HL-60 (cell line): ENCODE measurements around the gene TBX21.

Experiments
- POLR2AphosphoS5 ChIP-seq: IDR thresholded peaks from 2 replicates; pipeline ENCODE4 v1.6.1; 2012; ENCODE audit warnings: low read depth
- TF ChIP-seq, protein P1 (sequence below): IDR thresholded peaks from one replicate; pipeline ENCODE4 v1.5.1; 2011; ENCODE audit warnings: low read length, control low read depth, inconsistent platforms; ENCODE audit not compliant: insufficient read depth

DNA sequence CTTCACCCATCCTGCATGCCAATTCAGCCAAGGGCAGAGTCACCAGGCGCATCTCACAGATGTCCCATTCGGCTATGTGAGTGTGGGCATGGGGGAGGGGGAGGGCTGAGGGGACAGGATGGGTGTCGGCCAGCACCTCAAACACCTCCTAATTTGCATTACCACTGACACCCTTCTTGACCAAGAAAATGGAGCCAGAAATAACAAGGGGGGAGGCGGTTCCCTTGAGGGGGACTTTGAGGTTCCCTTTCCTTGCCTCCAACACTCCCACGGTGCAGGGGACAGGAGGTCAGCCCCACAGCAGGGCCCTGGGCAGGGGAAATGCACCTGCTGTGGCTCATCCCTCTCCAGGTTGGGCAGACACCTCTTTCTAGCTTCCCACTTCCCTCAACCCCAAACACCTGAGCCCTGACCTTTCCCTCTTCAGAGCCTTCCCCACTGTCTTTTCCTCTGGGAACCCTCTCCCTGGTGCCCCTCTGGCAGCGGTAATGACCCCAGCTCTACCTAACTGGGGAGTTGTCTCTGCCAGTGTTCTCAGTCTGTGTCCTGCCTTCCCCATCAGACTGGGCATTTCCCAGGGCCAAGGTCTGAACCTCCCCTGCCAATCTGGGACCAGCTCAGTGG, 18.2 kb upstream of the TBX21 start:
- TF ChIP-seq, protein P1, sequence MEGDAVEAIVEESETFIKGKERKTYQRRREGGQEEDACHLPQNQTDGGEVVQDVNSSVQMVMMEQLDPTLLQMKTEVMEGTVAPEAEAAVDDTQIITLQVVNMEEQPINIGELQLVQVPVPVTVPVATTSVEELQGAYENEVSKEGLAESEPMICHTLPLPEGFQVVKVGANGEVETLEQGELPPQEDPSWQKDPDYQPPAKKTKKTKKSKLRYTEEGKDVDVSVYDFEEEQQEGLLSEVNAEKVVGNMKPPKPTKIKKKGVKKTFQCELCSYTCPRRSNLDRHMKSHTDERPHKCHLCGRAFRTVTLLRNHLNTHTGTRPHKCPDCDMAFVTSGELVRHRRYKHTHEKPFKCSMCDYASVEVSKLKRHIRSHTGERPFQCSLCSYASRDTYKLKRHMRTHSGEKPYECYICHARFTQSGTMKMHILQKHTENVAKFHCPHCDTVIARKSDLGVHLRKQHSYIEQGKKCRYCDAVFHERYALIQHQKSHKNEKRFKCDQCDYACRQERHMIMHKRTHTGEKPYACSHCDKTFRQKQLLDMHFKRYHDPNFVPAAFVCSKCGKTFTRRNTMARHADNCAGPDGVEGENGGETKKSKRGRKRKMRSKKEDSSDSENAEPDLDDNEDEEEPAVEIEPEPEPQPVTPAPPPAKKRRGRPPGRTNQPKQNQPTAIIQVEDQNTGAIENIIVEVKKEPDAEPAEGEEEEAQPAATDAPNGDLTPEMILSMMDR = no peak
- no peak for TF ChIP-seq POLR2AphosphoS5
